Stimulated activated CD4-positive, alpha-beta T cell treated with anti-CD3 and anti-CD28 coated beads, Interleukin-4, amount 100 ng/mL, for 4 hours (primary cell): ENCODE measurements around the gene RAD51B.
"Not testable (repeated sequence)": the region's sequence is repeated elsewhere in the genome, so short reads cannot be mapped to it uniquely, and the experiment has no call there.

Experiments used
- DNase-seq, 2 experiments: peaks; one replicate each; pipeline ENCODE4 v3.0.0-alpha.2; 2020

Gene RAD51B

DNA sequence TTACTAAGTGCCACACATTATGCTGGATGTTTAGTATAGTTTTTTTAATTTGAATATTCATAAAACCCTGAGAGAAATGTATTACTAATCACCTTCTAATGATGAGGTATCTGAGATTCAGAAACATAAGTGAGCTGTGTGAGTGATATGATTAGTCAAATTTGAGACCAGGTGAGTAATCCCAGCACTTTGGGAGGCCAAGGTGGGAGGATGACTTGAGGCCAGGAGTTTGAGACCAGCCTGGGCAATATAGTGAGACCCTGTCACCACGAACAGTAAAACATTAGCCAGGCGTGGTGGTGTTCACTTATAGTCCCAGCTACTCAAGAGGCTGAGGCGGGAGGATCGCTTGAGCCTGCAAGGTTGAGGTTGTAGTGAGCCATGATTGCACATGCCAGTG, 438.4 kb downstream of the RAD51B start:
- DNase-seq: no peak

DNA sequence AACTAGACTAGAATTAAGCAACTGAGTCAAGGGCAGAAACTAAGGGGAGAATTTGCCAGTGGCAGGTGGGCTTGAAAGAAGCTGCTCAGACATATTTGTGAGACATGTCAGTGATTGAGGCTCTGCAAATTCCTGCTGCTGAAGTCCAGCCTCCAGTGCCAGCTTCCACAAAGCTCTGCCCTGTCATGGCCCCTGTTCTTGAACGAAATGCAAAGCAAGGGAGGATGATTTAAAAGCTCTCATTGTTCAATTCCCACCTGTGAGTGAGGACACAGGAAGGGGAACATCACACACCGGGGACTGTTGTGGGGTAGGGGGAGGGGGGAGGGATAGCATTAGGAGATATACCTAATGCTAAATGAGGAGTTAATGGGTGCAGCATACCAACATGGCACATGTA, 439.4 kb downstream of the RAD51B start:
- not testable (repeated sequence) for DNase-seq

DNA sequence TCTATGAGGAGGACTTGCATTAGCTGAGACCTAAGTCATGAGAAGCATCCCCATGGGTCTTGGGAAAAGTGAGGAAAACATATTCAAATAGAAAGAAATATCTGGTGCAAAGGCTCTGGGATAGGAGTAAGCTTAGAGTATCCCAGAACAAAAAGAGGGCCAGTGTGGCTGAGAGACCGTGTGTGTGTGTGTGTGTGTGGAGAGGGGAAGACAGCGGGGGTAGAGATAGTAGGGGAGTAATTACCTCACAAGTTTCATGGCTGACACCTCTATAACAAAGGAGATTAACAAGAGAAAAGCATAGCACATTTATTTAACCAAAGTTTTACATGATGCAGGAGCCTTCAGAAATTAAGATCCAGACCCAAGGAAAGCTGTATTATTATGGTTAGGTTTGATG, 440.5 kb downstream of the RAD51B start:
- DNase-seq: no peak

DNA sequence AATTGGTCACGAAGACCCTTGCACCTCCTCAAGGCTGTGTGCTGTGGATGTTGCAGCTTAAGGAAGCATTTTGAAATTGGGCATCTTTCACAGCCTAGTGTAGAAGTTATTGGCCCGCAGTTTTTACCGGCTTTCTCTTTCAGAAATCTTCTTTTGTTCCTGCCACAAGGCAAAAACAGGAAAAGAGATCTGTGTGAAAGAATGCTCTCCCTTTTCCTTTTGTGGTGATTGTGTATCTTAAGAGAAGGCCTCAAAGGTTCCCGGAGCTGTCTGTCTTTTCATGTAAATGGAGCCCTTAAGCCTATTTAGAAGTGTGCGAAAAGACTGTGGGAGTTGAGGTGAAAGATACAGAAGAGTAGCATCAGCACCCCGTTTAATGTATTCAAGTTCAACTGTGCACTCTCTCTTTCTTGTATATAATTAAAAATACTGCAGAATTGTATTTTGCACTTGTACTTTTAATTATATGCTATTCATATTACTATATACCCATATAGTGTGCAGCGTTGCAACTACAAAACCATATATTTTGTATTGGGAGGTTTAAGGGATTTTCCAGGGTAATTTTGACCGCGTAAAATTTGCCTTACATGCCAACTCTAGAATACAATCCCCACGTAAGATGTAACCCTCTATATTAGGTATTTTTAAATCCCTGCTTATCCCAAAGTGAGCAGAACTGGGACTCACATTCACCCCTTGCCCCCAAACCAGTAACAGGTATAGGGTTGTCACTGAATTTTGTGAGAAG, 441.7 kb downstream of the RAD51B start:
- no peak for DNase-seq

DNA sequence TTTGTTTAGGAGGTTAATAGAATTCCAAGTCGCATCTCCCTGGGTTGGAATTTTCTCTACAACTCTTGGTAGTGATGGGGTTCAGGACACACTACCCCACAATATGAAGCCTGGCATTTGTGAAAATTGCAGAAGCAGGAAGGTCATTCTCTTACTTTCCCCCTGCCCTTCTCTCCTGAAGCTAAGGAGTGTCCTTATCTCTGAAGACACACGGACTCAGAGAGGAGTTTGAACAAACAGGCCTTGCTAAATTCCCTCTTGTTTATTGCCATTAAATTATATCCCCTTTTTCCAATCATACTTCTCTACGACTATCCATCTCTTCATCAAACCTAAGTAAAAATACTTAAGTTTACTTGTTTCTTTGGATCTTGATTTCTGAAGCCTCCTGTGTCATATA, 443.0 kb downstream of the RAD51B start:
- DNase-seq: no peak

DNA sequence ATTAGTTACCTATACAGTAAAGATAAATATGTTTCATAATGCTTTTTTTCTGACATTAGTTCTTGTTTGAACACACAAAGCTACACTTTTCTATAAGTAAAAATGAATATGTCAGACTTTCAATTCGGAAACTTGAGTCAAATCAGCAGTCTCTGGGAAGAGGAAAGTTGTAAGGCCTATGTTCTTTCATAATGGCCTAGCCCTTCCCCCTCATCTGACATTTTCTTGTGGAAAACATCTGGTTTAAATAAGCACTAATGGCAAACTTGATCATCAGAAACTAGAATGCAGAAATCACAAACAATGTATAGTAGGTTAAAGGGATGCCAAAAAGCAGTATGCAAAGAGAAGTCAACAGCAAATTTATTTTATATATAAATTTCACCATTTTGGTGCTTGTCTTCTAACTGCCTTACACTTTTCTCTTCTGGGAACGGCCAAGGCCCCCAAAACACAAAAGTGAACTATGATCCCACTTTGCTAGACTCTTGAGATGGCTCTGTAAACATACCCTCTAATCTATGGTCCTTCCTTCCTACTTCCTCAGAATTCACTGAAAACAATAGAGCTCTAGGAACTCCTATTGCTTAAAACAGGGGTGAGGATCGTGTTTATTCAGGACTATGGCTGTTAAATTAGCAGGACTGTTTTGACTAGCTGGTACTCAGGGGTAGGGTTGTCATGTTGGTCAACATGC, 444.1 kb downstream of the RAD51B start:
- DNase-seq: no peak

DNA sequence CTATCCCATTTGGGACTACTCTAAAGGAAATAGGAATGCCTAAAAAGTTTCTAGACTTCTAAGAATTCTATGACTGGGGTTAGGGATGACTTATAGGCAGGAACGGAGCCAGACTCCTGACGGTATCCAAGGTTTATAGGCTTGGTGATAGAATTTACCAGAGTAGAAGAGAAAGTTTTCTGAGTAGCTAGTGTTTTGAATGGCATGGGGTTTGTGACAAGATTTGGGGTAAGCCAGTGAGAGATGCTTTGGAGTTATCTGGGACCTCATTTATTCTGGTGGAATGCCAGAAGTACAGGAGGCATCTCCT, 444.6 kb downstream of the RAD51B start:
- no peak for DNase-seq

DNA sequence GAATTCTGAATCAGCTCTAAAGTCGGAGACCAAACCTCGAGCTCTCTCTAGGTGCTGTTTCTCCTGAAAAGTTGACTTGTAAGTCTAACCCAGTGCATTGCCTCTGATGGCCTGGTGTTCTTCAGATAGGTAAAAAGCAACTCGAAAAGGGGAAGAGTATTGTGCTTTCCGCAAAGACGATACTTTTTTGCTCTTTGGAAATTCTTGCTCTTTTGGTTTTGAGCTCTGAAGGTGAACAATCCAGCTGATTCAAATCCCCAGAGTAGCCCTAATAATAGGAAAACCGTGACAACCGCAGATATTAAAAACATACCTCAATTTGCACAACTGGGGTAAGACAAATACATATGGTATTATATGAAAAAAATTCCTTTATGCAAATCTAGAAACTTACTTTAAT, 447.4 kb downstream of the RAD51B start:
- DNase-seq: no peak

DNA sequence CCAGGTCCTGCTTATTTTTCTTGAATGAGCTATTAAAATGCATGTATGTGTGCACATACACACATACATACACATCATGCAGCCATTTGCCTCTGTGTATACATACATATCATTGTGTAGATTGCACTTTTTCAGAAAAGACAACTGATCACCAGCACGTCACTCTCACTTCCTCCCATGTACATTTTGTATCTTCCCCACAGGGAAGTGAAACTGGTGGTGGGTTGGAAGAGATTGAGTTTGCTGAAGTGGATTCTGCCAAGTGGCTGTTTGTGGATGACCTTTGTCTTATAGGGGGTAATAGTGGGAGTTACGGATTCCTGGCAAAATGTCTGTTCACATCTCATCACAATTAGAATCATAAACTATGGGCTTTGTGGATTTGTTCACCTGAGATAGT, 448.6 kb downstream of the RAD51B start:
- DNase-seq: no peak

DNA sequence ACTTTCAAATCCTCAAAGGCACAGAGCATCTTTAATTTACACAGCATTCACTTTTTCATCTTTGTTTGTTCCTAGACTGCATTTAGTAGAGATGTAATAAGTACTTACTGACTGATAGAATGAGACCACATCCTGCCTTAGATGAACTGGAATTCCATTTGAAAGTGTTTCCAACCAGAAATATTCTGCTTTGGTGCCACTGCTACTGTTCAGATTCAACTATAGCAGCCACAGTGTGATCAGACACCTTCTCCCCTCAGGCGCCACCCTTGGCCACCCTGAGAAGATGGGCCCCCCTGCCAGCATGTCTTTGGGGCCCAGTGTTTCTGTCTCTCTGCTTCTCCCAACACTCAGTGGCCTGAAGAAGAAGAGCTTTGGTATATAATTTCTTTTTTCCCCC, 449.1 kb downstream of the RAD51B start:
- no peak for DNase-seq

DNA sequence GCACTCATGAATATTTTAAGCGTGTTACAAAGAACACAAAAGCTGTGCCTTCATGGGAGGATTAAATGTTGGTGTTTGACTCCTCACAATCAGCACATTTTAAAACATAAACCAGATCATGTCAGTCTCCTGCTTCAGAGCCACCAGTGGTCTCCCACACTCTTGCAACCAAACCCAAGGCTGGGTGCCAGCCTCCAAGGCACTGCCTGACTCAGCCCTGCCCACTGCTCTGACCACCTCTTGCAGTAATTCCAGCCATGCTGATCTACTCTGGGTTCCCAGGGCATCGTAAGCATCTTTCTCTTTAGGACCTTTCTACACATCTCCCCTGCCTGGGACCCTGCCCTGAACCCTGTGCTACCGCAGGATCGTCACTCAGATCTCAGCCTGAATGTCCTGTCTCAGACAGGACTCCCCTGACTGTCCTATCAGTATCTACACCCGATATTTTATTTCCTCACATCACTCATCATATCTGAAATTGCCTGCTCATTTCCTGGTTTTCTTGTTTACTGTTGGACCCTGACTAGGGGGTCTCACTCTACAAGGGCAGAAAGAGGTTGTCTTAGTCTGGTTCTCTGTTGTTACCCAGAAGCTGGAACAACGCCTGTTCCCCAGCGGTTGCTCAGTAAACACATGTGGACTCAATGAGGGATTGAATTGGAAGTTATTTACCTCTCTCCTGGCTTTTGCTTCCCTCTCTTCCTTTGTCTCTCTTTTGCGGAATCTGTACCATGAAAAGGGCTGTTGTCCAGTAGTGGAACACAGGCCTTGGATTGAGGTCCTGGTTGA, 449.8 kb downstream of the RAD51B start:
- DNase-seq: no peak

DNA sequence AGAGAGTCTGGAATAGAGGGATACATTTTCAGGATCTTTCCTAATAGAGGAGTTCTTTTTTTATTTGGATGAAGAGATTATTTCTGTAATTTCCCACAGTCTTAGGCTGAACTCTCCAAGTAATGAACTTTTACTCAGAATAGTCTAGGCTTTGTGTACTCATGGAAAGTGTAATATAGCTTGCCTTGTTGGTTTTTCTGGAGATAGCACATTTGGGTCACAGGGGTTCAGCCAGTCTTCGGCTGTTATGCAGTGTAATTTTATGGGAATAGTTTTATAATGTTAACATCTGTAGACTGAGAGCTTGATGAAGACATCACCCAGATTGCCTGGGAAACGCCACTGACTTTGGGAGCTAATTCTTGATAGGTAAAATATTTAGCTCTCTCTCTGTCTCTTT, 450.8 kb downstream of the RAD51B start:
- DNase-seq: no peak

DNA sequence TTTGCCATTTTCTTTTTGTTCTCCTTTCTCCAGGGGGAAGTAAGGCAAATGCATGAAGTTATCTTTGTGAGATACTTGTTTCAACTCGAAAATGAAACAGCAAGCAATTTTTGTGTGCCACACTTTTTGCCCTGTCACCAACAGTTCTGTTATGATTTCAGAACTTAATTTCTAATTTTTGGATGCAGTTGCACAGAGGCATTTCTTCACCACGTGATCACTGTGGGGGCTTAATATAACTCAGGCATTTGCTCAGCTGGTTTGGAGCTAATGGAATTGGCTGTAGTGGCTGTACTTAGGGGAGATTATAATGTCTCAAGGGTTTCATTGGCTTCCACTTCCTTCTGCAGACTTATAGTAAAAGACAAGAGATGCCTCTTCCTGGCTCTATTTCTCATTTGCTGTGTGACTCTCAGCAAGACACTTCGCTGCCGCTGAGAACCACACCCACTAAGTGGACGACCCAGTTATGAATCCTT, 452.4 kb downstream of the RAD51B start:
- DNase-seq: no peak

DNA sequence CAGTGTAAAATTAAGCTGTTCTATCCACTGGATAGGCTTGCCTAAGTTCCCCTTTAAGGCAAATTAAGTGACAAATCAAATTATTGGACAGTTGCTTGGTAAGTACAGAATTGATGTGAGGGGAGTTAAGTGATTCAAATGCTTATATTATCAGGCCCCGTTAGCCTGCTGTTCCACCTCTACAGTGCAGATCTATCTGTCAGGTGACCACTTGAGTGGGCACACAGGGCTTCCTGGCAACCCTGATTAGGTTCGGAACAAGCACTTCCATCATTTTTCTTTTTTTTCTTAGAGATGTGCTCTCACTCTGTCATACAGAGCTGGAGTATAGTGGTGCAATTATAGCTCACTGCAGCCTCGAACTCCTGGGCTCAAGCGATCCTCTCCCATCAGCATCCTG, 453.8 kb downstream of the RAD51B start:
- DNase-seq: no peak

DNA sequence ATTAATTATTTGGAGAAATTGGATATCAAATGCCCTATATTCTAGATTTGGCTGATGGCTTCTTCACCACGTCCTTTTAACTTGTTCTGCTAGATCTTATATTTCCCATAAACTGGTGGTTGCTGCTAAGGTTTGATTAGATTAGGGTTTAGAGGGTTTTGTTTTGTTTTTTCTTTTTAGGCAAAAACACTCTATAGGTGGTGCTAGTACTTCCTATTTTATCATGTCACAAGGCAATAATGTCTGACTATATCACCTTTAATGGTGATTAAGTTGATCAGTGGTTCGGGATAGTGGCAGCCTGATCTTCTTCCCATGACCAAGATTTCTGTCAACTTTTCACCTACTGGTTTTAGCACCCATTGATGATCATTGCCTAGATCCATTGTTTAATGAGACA, 455.1 kb downstream of the RAD51B start:
- DNase-seq: no peak

DNA sequence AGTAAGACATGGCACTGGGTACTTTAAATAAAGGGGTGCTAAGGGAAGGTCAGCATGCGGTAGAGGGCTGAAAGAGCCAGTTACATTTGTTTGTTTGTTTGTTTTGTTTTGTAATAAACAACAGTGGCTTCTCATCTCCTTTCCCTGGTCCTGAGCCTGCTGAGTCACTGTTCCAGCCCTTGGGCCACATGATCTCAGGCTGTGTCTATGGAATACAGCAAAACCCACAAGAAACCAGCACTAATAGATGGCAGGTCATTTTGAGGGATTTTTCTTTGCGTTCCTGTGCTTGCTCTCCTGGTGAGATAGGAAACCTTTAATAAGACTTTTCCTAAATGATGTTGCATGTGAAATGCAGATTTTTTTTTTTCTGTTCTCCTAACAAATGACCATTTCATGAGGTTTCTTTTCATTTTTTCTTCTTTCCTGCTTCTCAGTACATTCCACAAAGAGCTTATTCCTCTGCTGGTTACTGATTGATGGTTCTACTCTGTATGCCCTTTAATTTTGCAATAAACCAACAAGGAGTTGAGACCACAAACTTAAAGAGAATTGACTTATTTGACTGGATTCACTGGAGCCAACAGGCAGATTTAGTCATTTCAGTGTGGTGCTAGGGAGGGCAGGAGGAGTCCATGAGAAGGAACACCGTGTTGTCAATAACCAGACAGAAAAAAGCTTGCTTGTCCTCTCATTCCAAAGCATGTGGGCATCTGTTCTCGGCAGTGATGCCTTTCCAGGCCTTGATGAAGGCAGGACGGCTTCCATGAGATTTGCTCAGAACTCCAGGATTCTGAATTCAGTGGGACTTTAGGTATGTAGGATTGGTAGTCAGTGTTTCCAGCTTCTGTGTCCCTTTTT, 459.2 kb downstream of the RAD51B start:
- DNase-seq: no peak

DNA sequence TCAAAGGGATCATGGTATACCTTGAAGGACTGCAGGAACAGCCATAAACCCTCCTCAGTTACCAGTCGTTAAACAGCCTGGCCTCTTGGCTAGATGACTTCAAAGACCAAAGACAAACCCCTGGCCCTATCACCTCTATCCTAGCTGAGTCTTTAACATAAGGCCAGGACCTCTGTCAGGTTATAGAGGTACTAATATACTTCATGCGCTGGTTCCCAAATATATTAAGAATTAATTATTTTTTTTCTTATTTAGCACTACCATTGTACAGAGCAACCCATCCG, 459.8 kb downstream of the RAD51B start:
- no peak for DNase-seq

DNA sequence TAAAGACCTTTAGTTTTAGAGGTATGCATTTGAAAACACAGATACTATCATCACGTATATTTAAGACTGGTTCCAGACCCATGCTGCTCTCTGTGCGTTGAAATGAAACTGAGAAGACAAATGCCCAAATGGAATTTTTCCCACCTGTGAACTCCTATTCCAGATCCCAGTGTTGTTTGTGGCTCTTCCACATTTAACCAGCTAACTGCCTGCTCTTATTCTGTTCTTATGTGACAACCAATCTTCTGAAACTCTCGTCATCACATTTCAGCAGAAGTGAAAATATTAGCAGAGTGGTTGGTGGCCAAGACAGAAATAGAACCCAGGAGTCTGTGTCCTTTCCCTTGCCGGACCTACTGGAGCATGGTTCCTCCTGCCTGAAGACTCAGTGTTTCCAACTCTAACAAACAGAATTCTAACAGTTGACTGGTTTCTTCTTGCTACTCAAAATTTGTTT, 460.2 kb downstream of the RAD51B start:
- no peak for DNase-seq

DNA sequence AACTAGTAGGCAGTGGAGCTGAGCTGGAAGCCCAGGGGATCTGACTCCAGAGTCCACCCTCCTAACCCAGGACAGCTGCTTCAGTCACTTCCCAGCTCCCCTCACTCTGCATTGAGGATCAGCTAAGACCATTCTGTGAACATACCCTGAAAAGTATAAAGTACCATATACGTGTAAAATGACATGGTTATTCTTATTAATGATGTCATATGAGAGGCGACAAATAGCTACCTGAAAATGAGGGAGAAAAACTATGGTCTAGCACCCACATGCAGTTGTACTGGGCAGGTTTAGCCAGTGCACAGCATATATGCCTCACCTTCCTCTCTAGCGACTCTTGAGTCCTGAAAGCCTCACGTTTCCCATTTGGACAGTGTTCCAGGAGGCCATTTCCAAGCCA, 461.9 kb downstream of the RAD51B start:
- no peak for DNase-seq

DNA sequence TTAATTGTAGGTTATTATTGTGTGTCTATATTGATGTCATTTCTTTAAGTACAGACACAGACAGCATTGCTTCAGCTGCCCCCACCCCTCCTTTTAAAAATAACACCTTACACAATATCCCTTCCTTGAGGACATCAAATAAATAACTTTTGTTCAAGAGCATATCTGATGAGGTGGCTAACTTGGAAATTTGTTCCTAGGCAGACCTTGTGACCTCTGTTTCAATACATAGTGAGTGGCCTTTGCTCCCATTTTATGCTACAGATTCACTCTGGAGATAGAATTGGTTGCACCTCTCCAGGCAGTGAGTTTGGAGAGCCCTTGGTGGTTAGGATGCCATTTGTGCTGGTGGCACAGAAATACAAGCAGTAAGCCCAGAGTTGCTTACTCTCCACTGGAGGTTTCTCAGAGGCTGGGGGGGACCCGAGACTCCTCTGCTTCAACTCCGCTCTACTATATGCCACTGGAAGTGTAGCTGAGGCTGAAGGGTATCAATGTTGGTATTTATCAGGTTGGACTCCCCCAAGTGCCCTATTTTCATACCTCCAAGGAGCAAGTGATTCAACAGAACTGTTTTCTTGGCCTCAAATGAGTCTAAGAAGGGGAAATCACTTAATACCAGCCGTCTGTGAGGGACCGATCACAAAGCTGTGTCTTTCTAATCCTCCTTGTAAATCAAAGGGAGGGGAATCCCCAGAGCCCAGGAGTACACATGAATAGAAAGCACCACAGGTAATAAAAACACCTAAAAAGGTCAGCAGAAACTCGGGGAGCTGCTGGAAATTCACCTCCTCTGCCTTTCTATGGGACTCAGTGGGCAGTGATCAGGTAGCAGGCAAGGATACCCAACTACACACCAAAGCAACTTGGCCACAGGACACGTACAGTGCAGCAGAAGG, 463.1 kb downstream of the RAD51B start:
- DNase-seq: peak in 1 of 2 experiments; percentile 49

DNA sequence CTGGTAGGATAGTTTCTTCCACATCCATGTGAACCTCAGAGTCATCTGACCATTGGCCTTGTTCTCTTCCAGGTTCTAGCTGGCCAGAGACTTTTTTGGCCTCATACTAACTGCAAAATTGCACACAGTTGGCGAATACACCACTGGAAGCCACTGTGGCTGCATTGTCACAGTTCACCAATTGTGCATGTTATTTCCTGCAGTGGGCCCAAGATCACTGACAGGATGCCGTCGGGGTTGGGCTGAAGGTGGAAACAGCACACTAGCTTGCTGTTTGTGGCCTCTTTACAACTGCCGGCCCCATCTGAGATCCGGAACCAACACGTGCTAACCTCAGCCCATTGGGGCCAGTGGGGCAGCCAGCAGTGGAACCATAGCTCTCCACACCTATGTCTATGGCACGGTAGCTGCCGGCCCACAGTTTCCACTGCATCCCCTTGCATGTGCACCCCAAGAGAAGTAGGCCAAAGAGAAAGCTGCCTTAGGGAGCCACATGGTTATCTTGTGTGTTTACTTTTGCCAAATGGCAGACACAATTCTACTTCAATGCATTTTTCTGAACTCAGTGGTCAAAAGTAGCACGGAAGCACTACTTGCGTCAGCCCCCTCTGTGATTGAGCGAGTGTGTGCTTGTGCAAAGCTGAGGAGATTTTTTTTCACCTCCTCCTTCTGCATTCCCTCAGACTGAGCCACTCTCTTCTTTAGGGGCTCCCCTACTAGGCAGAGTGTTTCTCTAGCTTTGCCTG, 464.0 kb downstream of the RAD51B start:
- DNase-seq: peak in 1 of 2 experiments; percentile 44
